Peyer's patch (tissue), 4 donors: ENCODE results near the gene CCDC175. TPM values are rescaled to one million over a fixed set of nuclear protein-coding genes. Genes with fewer than 3 reads are reported as not detected.

Source experiments
- DNase-seq, 3 donors: peaks; one replicate each; pipeline ENCODE4 v3.0.0-alpha.2; 2017 to 2019
- H3K27ac ChIP-seq, 4 donors: fragments of 200-600 bp; sonication (generic); one replicate each; pipeline ENCODE4 v1.5.1; 2016 to 2019
- H3K27me3 ChIP-seq, 2 donors: fragments of 200-600 bp; sonication (generic); one replicate each; pipeline ENCODE4 v1.5.1; 2019
- H3K36me3 ChIP-seq, 3 donors: fragments of 200-600 bp; sonication (generic); one replicate each; pipeline ENCODE4 v1.5.1; 2016 to 2019
- H3K4me1 ChIP-seq, 4 donors: fragments of 200-600 bp; sonication (generic); one replicate each; pipeline ENCODE4 v1.5.1; 2016 to 2019
- H3K4me3 ChIP-seq, 4 donors: fragments of 200-600 bp; sonication (generic); 1 replicate in 3 of 4; 2 replicates in 1 of 4; pipeline ENCODE4 v1.5.1; 2016 to 2019; ENCODE audit warnings: mild to moderate bottlenecking in 1 of 4
- H3K9me3 ChIP-seq, 4 donors: fragments of 200-600 bp; sonication (generic); one replicate each; pipeline ENCODE4 v1.5.1; 2016 to 2019; ENCODE audit warnings: mild to moderate bottlenecking in 1 of 4
- POLR2A ChIP-seq, 2 donors: fragments of 450-650 bp; IDR thresholded peaks; one replicate each; pipeline ENCODE4 v1.5.1; 2017; ENCODE audit warnings: antibody characterized with exemption in 2 of 2, mild to moderate bottlenecking in 2 of 2, moderate library complexity in 2 of 2
- total RNA-seq, 4 donors: library from RNA; depleted of rRNA; stranded (reverse); fragments of >200 nt; gene quantifications; one replicate each; pipeline ENCODE4 v1.1.0, GENCODE V29; 2016
- TF ChIP-seq, protein P1 (sequence below), 6 experiments: fragments of 450-650 bp in 4 of 6; fragments of 200-600 bp in 2 of 6; sonication (generic) in 1 of 6; IDR thresholded peaks; one replicate each; pipeline ENCODE4 v1.5.1; 2017 to 2019; ENCODE audit warnings: antibody characterized with exemption in 6 of 6, mild to moderate bottlenecking in 3 of 6, moderate library complexity in 1 of 6

The CCDC175 gene
- total RNA-seq, 4 donors from 2014 or later = 1.6 TPM; not detected in 3

GRCh38 chr14:59564366-59564765 is 12.2 kb downstream of the CCDC175 start:
- Histone ChIP-seq H3K4me1 (peaks cover 0 to 10% (median 0%) of the 10 kb centered on the region in 4 donors), H3K36me3 (no peaks in the 10 kb centered on the region), H3K27ac (peak overlapping the region in 1 of 4 donors; percentile 33), H3K27me3 (no peaks in the 10 kb centered on the region), H3K4me3 (no peak overlapping the region), H3K9me3 (no peaks in the 10 kb centered on the region)
- TF ChIP-seq, protein P1, sequence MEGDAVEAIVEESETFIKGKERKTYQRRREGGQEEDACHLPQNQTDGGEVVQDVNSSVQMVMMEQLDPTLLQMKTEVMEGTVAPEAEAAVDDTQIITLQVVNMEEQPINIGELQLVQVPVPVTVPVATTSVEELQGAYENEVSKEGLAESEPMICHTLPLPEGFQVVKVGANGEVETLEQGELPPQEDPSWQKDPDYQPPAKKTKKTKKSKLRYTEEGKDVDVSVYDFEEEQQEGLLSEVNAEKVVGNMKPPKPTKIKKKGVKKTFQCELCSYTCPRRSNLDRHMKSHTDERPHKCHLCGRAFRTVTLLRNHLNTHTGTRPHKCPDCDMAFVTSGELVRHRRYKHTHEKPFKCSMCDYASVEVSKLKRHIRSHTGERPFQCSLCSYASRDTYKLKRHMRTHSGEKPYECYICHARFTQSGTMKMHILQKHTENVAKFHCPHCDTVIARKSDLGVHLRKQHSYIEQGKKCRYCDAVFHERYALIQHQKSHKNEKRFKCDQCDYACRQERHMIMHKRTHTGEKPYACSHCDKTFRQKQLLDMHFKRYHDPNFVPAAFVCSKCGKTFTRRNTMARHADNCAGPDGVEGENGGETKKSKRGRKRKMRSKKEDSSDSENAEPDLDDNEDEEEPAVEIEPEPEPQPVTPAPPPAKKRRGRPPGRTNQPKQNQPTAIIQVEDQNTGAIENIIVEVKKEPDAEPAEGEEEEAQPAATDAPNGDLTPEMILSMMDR (IDR thresholded peaks at IDR 0.05) = no peak
- TF ChIP-seq POLR2A (IDR thresholded peaks at IDR 0.05) = no peak
- no peak for DNase-seq

DNA sequence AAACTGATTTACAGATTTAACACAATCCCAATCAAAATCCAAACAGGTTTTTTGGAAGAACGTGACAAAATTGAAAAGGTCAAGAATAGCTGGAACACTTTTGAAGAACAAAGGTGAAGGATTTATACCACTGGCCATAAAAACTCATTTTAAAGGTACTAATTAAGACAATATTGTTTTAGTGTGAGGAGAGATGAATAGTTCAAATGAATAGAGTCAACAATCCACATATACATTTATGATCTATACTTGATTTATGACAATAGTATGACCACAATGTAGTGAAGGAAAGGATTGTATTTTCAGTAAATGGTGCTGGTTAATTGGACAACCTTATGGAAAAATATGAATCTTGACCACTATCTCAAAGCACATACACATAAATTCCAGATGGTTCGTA is 29.3 kb downstream of the CCDC175 start:
- no peaks in the 10 kb centered on the region for H3K27me3 ChIP-seq
- H3K9me3 ChIP-seq = no peaks in the 10 kb centered on the region
- no peak for DNase-seq
- H3K4me1 ChIP-seq = no peaks in the 10 kb centered on the region
- TF ChIP-seq, protein P1 (IDR thresholded peaks at IDR 0.05) = no peak
- no peak for TF ChIP-seq POLR2A (IDR thresholded peaks at IDR 0.05)
- H3K4me3 ChIP-seq = no peak overlapping the region
- H3K27ac ChIP-seq = no peak overlapping the region
- no peaks in the 10 kb centered on the region for H3K36me3 ChIP-seq

- Histone ChIP-seq H3K4me3 (no peak overlapping the region), H3K4me1 (no peaks in the 10 kb centered on the region), H3K36me3 (no peaks in the 10 kb centered on the region), H3K27ac (no peak overlapping the region), H3K9me3 (no peaks in the 10 kb centered on the region), H3K27me3 (no peaks in the 10 kb centered on the region)
- DNase-seq = no peak
- TF ChIP-seq, protein P1 (IDR thresholded peaks at IDR 0.05) = no peak
- TF ChIP-seq POLR2A (IDR thresholded peaks at IDR 0.05) = no peak
Measured at GRCh38 chr14:59543873-59544272, 32.7 kb downstream of the CCDC175 start.

DNA sequence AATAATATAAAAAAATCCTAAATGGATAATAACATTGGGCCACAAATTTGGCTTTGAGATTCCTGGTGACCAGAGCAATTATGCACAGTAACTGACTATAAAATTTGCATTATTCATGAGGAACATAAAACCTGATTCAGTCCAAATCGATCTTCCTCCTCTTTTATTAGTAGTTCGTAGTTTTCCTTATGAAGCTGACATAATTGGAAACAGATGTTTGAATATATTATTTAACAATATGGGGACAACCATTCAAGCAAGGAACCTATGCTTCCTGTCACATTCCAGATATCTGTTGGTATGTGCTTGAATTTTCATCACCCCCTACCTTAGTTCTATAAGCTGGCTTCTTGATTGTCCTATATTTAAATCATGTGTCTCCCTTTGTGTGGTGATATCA is 34.9 kb downstream of the CCDC175 start:
- no peaks in the 10 kb centered on the region for H3K36me3 ChIP-seq
- no peaks in the 10 kb centered on the region for H3K4me1 ChIP-seq
- TF ChIP-seq, protein P1 (IDR thresholded peaks at IDR 0.05) = no peak
- no peak for TF ChIP-seq POLR2A (IDR thresholded peaks at IDR 0.05)
- no peaks in the 10 kb centered on the region for H3K9me3 ChIP-seq
- no peak overlapping the region for H3K27ac ChIP-seq
- H3K27me3 ChIP-seq = no peaks in the 10 kb centered on the region
- no peak for DNase-seq
- no peak overlapping the region for H3K4me3 ChIP-seq

- H3K36me3 ChIP-seq = no peaks in the 10 kb centered on the region
- H3K27me3 ChIP-seq = no peaks in the 10 kb centered on the region
- no peaks in the 10 kb centered on the region for H3K4me1 ChIP-seq
- TF ChIP-seq, protein P1 (IDR thresholded peaks at IDR 0.05) = no peak
- TF ChIP-seq POLR2A (IDR thresholded peaks at IDR 0.05) = no peak
- no peak overlapping the region for H3K4me3 ChIP-seq
- H3K9me3 ChIP-seq = no peaks in the 10 kb centered on the region
- H3K27ac ChIP-seq = no peak overlapping the region
- no peak for DNase-seq
Measured at GRCh38 chr14:59540852-59541251, 35.8 kb downstream of the CCDC175 start.

DNA sequence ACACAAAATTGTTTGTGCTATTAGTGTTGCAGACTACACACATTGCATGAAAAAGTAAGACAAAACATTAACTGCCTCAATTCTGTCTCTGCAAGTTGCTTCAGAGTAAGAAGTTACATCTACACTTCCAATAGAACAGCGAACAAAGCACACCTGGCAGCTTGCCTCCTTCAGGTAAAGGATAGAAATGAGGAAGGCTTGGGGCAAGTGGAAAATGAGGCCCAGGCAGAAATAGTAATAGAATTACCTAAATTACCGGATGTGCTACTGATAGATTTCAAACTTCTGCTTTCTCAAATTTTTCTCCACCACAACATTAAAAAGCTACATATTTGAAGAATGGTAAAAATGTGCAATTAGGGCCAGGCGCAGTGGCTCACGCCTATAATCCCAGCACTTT is 37.7 kb downstream of the CCDC175 start:
- no peak for DNase-seq
- H3K9me3 ChIP-seq = no peaks in the 10 kb centered on the region
- H3K4me3 ChIP-seq = no peak overlapping the region
- H3K4me1 ChIP-seq = no peaks in the 10 kb centered on the region
- no peak overlapping the region for H3K27ac ChIP-seq
- no peaks in the 10 kb centered on the region for H3K27me3 ChIP-seq
- no peak for TF ChIP-seq POLR2A (IDR thresholded peaks at IDR 0.05)
- TF ChIP-seq, protein P1 (IDR thresholded peaks at IDR 0.05) = no peak
- no peaks in the 10 kb centered on the region for H3K36me3 ChIP-seq
